GM19455 (cell line): Measurements from ENCODE around the gene HAUS7.

ENCODE experiments used
- ATAC-seq: cut with Tn5 transposase; IDR thresholded peaks from one replicate; pipeline ENCODE4 v1.9.1; 2021; ENCODE audit not compliant: unreplicated experiment

Gene HAUS7

GRCh38 chrX:153477901-153478300, 7.5 kb upstream of the HAUS7 start:
- ATAC-seq = no peak

- no peak for ATAC-seq
These were observed 7.0 kb upstream of the HAUS7 start for GRCh38 chrX:153477364-153477857.

- no peak for ATAC-seq
These were observed 6.4 kb upstream of the HAUS7 start for GRCh38 chrX:153476666-153477363.

- ATAC-seq = no peak
These were observed 5.4 kb upstream of the HAUS7 start for GRCh38 chrX:153475751-153476281.

GRCh38 chrX:153475271-153475670, 4.9 kb upstream of the HAUS7 start:
- ATAC-seq = no peak

- ATAC-seq = no peak
These were observed 4.3 kb upstream of the HAUS7 start for GRCh38 chrX:153474718-153475117.

- ATAC-seq = no peak
These were observed 3.9 kb upstream of the HAUS7 start for GRCh38 chrX:153474266-153474665.

GRCh38 chrX:153473126-153473525, 2.8 kb upstream of the HAUS7 start:
- ATAC-seq = no peak

- no peak for ATAC-seq
These were observed 1.4 kb upstream of the HAUS7 start for GRCh38 chrX:153471663-153472280.

GRCh38 chrX:153469811-153470410, 465 bp downstream of the HAUS7 start:
- peak; percentile 46 for ATAC-seq

- ATAC-seq = no peak
These were observed 2.3 kb downstream of the HAUS7 start for GRCh38 chrX:153468008-153468580.

- no peak for ATAC-seq
These were observed 4.5 kb downstream of the HAUS7 start for GRCh38 chrX:153465691-153466380.

- no peak for ATAC-seq
These were observed 6.3 kb downstream of the HAUS7 start for GRCh38 chrX:153464116-153464515.

GRCh38 chrX:153463556-153463955, 6.8 kb downstream of the HAUS7 start:
- ATAC-seq = no peak

- no peak for ATAC-seq
These were observed 7.3 kb downstream of the HAUS7 start for GRCh38 chrX:153463031-153463430.

- ATAC-seq = no peak
These were observed 8.1 kb downstream of the HAUS7 start for GRCh38 chrX:153462291-153462690.

- ATAC-seq = no peak
These were observed 9.6 kb downstream of the HAUS7 start for GRCh38 chrX:153460826-153461225.

GRCh38 chrX:153459986-153460385, 10.4 kb downstream of the HAUS7 start:
- no peak for ATAC-seq

GRCh38 chrX:153458476-153458875, 11.9 kb downstream of the HAUS7 start:
- no peak for ATAC-seq

GRCh38 chrX:153457827-153458466, 12.4 kb downstream of the HAUS7 start:
- no peak for ATAC-seq
